Measurements from ENCODE around the gene SPN. TPM values are rescaled to one million over a fixed set of nuclear protein-coding genes. Genes with fewer than 3 reads are reported as not detected.
A peak's percentile ranks its signal among the peaks of the same experiment; 100 is the strongest.

Gene SPN
- total RNA-seq, 1 experiment from 2014 or later: not detected

- no TSS peak for BruUV-seq (replicated peaks)
- no peak within 1 kb of the TSS for H3K4me3 Mint-ChIP-seq (ENCODE audit: low read depth, unreplicated experiment)
- no peaks in the 10 kb centered on the region for H3K9me3 Mint-ChIP-seq (ENCODE audit: low read depth, unreplicated experiment)
- intact Hi-C loops (cut with micrococcal nuclease; ENCODE audit: unreplicated experiment): no loop called here
- no peaks in the 10 kb centered on the region for H3K27me3 Mint-ChIP-seq (ENCODE audit: unreplicated experiment)
- CTCF ChIA-PET: interaction anchor here (0.6 kb wide), 1 partner anchor 182 kb away, joined by 7 read pairs; no protein-coding TSS in a partner anchor
- no peak for TF ChIP-seq CTCF (IDR thresholded peaks at IDR 0.05; ENCODE audit: unreplicated experiment)
- H3K4me1 Mint-ChIP-seq (ENCODE audit: low read depth, unreplicated experiment): no peaks in the 10 kb centered on the region
- no peak for DNase-seq
- no peaks in the 10 kb centered on the region for H3K36me3 Mint-ChIP-seq (ENCODE audit: insufficient read depth, unreplicated experiment)
- no peak within 1 kb of the TSS for H3K27ac Mint-ChIP-seq (ENCODE audit: unreplicated experiment)
These were observed 15.7 kb downstream of the SPN start, which contains the start of gene QPRT for GRCh38 chr16:29678691-29679267. QPRT (plus strand) TSS chr16:29679180; CDS start chr16:29679198, 18 bp downstream.

GRCh38 chr16:29680180-29680598 lies 17.1 kb downstream of the SPN start:
- H3K27ac Mint-ChIP-seq (ENCODE audit: unreplicated experiment): no peak overlapping the region
- TF ChIP-seq CTCF (IDR thresholded peaks at IDR 0.05; ENCODE audit: unreplicated experiment): no peak
- no peaks in the 10 kb centered on the region for H3K4me1 Mint-ChIP-seq (ENCODE audit: low read depth, unreplicated experiment)
- H3K27me3 Mint-ChIP-seq (ENCODE audit: unreplicated experiment): no peaks in the 10 kb centered on the region
- no peak overlapping the region for H3K4me3 Mint-ChIP-seq (ENCODE audit: low read depth, unreplicated experiment)
- no peaks in the 10 kb centered on the region for H3K36me3 Mint-ChIP-seq (ENCODE audit: insufficient read depth, unreplicated experiment)
- BruUV-seq (replicated peaks): no TSS peak
- peak; percentile 48 for DNase-seq
- no peaks in the 10 kb centered on the region for H3K9me3 Mint-ChIP-seq (ENCODE audit: low read depth, unreplicated experiment)
- intact Hi-C loops (cut with micrococcal nuclease; ENCODE audit: unreplicated experiment): no loop called here
- CTCF ChIA-PET: no interaction called here

GRCh38 chr16:29683543-29684090 lies 20.6 kb downstream of the SPN start:
- no peak for TF ChIP-seq CTCF (IDR thresholded peaks at IDR 0.05; ENCODE audit: unreplicated experiment)
- intact Hi-C loops (cut with micrococcal nuclease; ENCODE audit: unreplicated experiment): no loop called here
- H3K4me1 Mint-ChIP-seq (ENCODE audit: low read depth, unreplicated experiment): peaks cover 9% of the 10 kb centered on the region
- CTCF ChIA-PET: interaction anchor here (0.7 kb wide), 1 partner anchor 329 kb away, joined by 3 read pairs; no protein-coding TSS in a partner anchor
- no peak for DNase-seq
- BruUV-seq (replicated peaks): no TSS peak
- H3K27me3 Mint-ChIP-seq (ENCODE audit: unreplicated experiment): no peaks in the 10 kb centered on the region
- H3K4me3 Mint-ChIP-seq (ENCODE audit: low read depth, unreplicated experiment): no peak overlapping the region
- peaks cover 4% of the 10 kb centered on the region for H3K36me3 Mint-ChIP-seq (ENCODE audit: insufficient read depth, unreplicated experiment)
- no peaks in the 10 kb centered on the region for H3K9me3 Mint-ChIP-seq (ENCODE audit: low read depth, unreplicated experiment)
- no peak overlapping the region for H3K27ac Mint-ChIP-seq (ENCODE audit: unreplicated experiment)

GRCh38 chr16:29684679-29685078 lies 21.6 kb downstream of the SPN start:
- no peak for TF ChIP-seq CTCF (IDR thresholded peaks at IDR 0.05; ENCODE audit: unreplicated experiment)
- peaks cover 4% of the 10 kb centered on the region for H3K36me3 Mint-ChIP-seq (ENCODE audit: insufficient read depth, unreplicated experiment)
- DNase-seq: no peak
- CTCF ChIA-PET: no interaction called here
- no TSS peak for BruUV-seq (replicated peaks)
- intact Hi-C loops (cut with micrococcal nuclease; ENCODE audit: unreplicated experiment): no loop called here
- no peaks in the 10 kb centered on the region for H3K27me3 Mint-ChIP-seq (ENCODE audit: unreplicated experiment)
- H3K27ac Mint-ChIP-seq (ENCODE audit: unreplicated experiment): no peak overlapping the region
- H3K4me1 Mint-ChIP-seq (ENCODE audit: low read depth, unreplicated experiment): peaks cover 9% of the 10 kb centered on the region
- H3K4me3 Mint-ChIP-seq (ENCODE audit: low read depth, unreplicated experiment): no peak overlapping the region
- H3K9me3 Mint-ChIP-seq (ENCODE audit: low read depth, unreplicated experiment): no peaks in the 10 kb centered on the region

Measured in Calu3 (cell line).